HEK293 (cell line): ENCODE results near the gene FOXP3.

Experiments used
- CTCF ChIA-PET: fragments of 350-600 bp; formaldehyde crosslinking; extraction: SDS; loops from one replicate; lab custom pipeline; 2021; ENCODE audit warnings: antibody characterized with exemption; lab: Yijun Ruan, JAX
- POLR2A ChIA-PET: fragments of 300-600 bp; formaldehyde crosslinking; extraction: SDS; loops from one replicate; lab custom pipeline; 2020; ENCODE audit warnings: antibody characterized with exemption, inconsistent platforms; lab: Yijun Ruan, JAX
- H3K27ac ChIP-seq: fragments of 200-500 bp; sonication (Bioruptor generic); 2 replicates; pipeline ENCODE4 v1.5.1; 2014; ENCODE audit warnings: low read depth, low read length, control low read depth, inconsistent platforms; ENCODE audit errors: extremely low read depth
- H3K36me3 ChIP-seq, 2 experiments: fragments of 200-500 bp in 1 of 2; sonication (Bioruptor generic) in 1 of 2; 1 replicate in 1 of 2; 2 replicates in 1 of 2; pipeline ENCODE4 v1.5.1; 2014 to 2017; ENCODE audit warnings: inconsistent platforms in 2 of 2, low read length in 2 of 2; ENCODE audit not compliant: control insufficient read depth in 2 of 2, insufficient read depth in 1 of 2
- H3K4me1 ChIP-seq: fragments of 200-500 bp; sonication (Bioruptor generic); 2 replicates; pipeline ENCODE4 v1.5.1; 2014; ENCODE audit warnings: mild to moderate bottlenecking, low read length, inconsistent platforms; ENCODE audit not compliant: control insufficient read depth, insufficient read depth
- H3K4me3 ChIP-seq: 2 replicates; pipeline ENCODE4 v1.5.1; 2011; ENCODE audit warnings: low read depth, mild to moderate bottlenecking, control low read depth, low read length, moderate library complexity
- H3K9me3 ChIP-seq: fragments of 200-500 bp; sonication (Bioruptor generic); 2 replicates; pipeline ENCODE4 v1.5.1; 2014; ENCODE audit warnings: low read depth, low read length, inconsistent platforms; ENCODE audit not compliant: control insufficient read depth, insufficient read depth
- ATF2 ChIP-seq: fragments of 450-650 bp; formaldehyde crosslinking; IDR thresholded peaks from 2 replicates; pipeline ENCODE4 v1.5.1; 2016; ENCODE audit warnings: missing biosample characterization, missing genetic modification characterization, low read depth
- GLIS2 ChIP-seq: fragments of 450-650 bp; formaldehyde crosslinking; IDR thresholded peaks from 2 replicates; pipeline ENCODE4 v1.5.1; 2016; ENCODE audit warnings: missing biosample characterization, missing genetic modification characterization
- HIC1 ChIP-seq: fragments of 450-650 bp; formaldehyde crosslinking; IDR thresholded peaks from 2 replicates; pipeline ENCODE4 v1.5.1; 2016; ENCODE audit warnings: missing biosample characterization, missing genetic modification characterization
- HOXC10 ChIP-seq: sonication (generic); formaldehyde crosslinking; IDR thresholded peaks from 2 replicates; pipeline ENCODE4 v1.8.1; 2023; ENCODE audit warnings: mild to moderate bottlenecking, missing genetic modification reagents
- MEIS1 ChIP-seq: sonication (generic); formaldehyde crosslinking; IDR thresholded peaks from 2 replicates; pipeline ENCODE4 v1.8.1; 2022; ENCODE audit warnings: missing genetic modification reagents, mild to moderate bottlenecking, borderline replicate concordance
- PRDM1 ChIP-seq: fragments of 450-650 bp; formaldehyde crosslinking; IDR thresholded peaks from 2 replicates; pipeline ENCODE4; 2016; ENCODE audit warnings: missing biosample characterization, missing genetic modification characterization
- ZIC2 ChIP-seq: fragments of 450-650 bp; formaldehyde crosslinking; IDR thresholded peaks from 2 replicates; pipeline ENCODE4 v1.5.1; 2016; ENCODE audit warnings: missing biosample characterization, missing genetic modification characterization
- ZNF148 ChIP-seq: fragments of 450-650 bp; formaldehyde crosslinking; IDR thresholded peaks from 2 replicates; pipeline ENCODE4 v1.5.0; 2017; ENCODE audit warnings: missing biosample characterization, missing genetic modification characterization, borderline replicate concordance
- ZNF157 ChIP-seq: fragments of 450-650 bp; formaldehyde crosslinking; IDR thresholded peaks from 2 replicates; pipeline ENCODE4 v1.5.1; 2016; ENCODE audit warnings: missing biosample characterization, missing genetic modification characterization
- ZNF280C ChIP-seq: fragments of 450-650 bp; formaldehyde crosslinking; IDR thresholded peaks from 2 replicates; pipeline ENCODE4 v1.5.1; 2016; ENCODE audit warnings: missing biosample characterization, missing genetic modification characterization
- ZNF324 ChIP-seq: fragments of 450-650 bp; formaldehyde crosslinking; IDR thresholded peaks from 2 replicates; pipeline ENCODE4 v1.5.1; 2016; ENCODE audit warnings: missing biosample characterization, missing genetic modification characterization
- ZNF366 ChIP-seq: fragments of 450-650 bp; formaldehyde crosslinking; conservative IDR thresholded peaks from 2 replicates; pipeline ENCODE4 v1.5.1; 2016; ENCODE audit warnings: missing biosample characterization, missing genetic modification characterization
- ZNF423 ChIP-seq: fragments of 450-650 bp; formaldehyde crosslinking; IDR thresholded peaks from 2 replicates; pipeline ENCODE4 v1.5.1; 2016; ENCODE audit warnings: missing biosample characterization, missing genetic modification characterization
- ZNF501 ChIP-seq: fragments of 450-650 bp; formaldehyde crosslinking; IDR thresholded peaks from 2 replicates; pipeline ENCODE4 v1.5.1; 2016; ENCODE audit warnings: missing biosample characterization, missing genetic modification characterization
- ZNF521 ChIP-seq: fragments of 450-650 bp; formaldehyde crosslinking; IDR thresholded peaks from 2 replicates; pipeline ENCODE4 v1.5.1; 2017; ENCODE audit warnings: missing biosample characterization, mild to moderate bottlenecking, missing genetic modification characterization
- ZNF548 ChIP-seq: fragments of 450-650 bp; formaldehyde crosslinking; IDR thresholded peaks from 2 replicates; pipeline ENCODE4 v1.5.1; 2016; ENCODE audit warnings: missing biosample characterization, missing genetic modification characterization
- ZNF707 ChIP-seq: fragments of 450-650 bp; formaldehyde crosslinking; IDR thresholded peaks from 2 replicates; pipeline ENCODE4 v1.5.1; 2016; ENCODE audit warnings: missing biosample characterization, missing genetic modification characterization
- ZNF768 ChIP-seq: fragments of 450-650 bp; formaldehyde crosslinking; IDR thresholded peaks from 2 replicates; pipeline ENCODE4 v1.5.1; 2018; ENCODE audit warnings: missing biosample characterization, mild to moderate bottlenecking, missing genetic modification characterization

FOXP3 gene

GRCh38 chrX:49257074-49257790, 7.3 kb downstream of the FOXP3 start:
- no peak overlapping the region for H3K4me3 ChIP-seq
- POLR2A ChIA-PET, result interaction anchor here (1.0 to 3.0 kb wide), 3 partner anchors 12 to 682 kb away, joined by 3 to 11 read pairs (median 5); no protein-coding TSS in a partner anchor
- no peaks in the 10 kb centered on the region for H3K4me1 ChIP-seq
- no peak overlapping the region for H3K27ac ChIP-seq
- TF ChIP-seq GLIS2, result 0 out of 2 replicates have a peak, but pooled peaks have one; percentile 26
- no peak for TF ChIP-seq ZNF521 (tag by site-specific recombination)
- no peaks in the 10 kb centered on the region for H3K36me3 ChIP-seq
- CTCF ChIA-PET, result interaction anchor here (0.7 kb wide), 1 partner anchor 8 kb away, joined by 3 read pairs; no protein-coding TSS in a partner anchor
- no peaks in the 10 kb centered on the region for H3K9me3 ChIP-seq

- Histone ChIP-seq H3K4me1 (no peaks in the 10 kb centered on the region), H3K4me3 (no peak overlapping the region), H3K36me3 (no peaks in the 10 kb centered on the region), H3K27ac (no peak overlapping the region)
- POLR2A ChIA-PET, result interaction anchor here (0.6 to 1.5 kb wide), 3 partner anchors 13 to 682 kb away, joined by 3 to 5 read pairs (median 5); no protein-coding TSS in a partner anchor
- no peak for TF ChIP-seq ZNF707
- TF ChIP-seq ZNF548 (tag by site-specific recombination), result no peak
- no peak for TF ChIP-seq HOXC10 (CRISPR knock-in tag)
- TF ChIP-seq ZNF148 (tag by site-specific recombination), result no peak
- no peak for TF ChIP-seq ZNF157
- TF ChIP-seq ZIC2, result no peak
- no peak for TF ChIP-seq ZNF366 (tag by site-specific recombination)
- no peak for TF ChIP-seq HIC1 (tag by site-specific recombination)
- no peak for TF ChIP-seq ZNF423
- no peak for TF ChIP-seq ZNF768 (tag by site-specific recombination)
- no peak for TF ChIP-seq MEIS1 (CRISPR knock-in tag)
- TF ChIP-seq PRDM1 (tag by site-specific recombination), result no peak
- no peak for TF ChIP-seq ZNF280C (tag by site-specific recombination)
- TF ChIP-seq ZNF324, result no peak
- TF ChIP-seq ATF2 (tag by site-specific recombination), result no peak
- no peak for TF ChIP-seq ZNF501 (tag by site-specific recombination)
- TF ChIP-seq, all 188 proteins: peak for 0
- H3K9me3 ChIP-seq, result no peaks in the 10 kb centered on the region
- CTCF ChIA-PET, result interaction anchor here (0.7 kb wide), 1 partner anchor 7 kb away, joined by 3 read pairs; no protein-coding TSS in a partner anchor
These were observed 8.1 kb downstream of the FOXP3 start for GRCh38 chrX:49256268-49256995.
